ENCODE data around the gene PPARG.

DNA sequence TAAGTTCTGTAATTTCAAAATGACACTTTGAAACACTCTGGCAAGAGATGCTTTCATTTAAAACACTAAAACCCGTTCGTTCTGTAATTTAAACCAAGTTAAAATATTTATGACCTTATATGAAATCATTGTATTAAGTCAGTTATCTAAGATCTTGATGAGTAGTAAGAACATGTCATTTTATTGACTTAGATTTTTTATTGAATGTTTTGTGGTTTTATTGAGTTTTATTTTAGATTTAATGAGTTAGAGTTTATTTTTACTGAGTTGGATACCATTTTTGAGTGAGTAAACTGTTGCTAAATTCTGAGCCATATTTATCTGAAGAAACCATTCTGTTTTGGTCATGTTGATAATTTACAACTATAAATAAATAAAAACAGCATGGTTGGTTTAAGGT lies 94.3 kb downstream of the PPARG start:
- TF ChIP-seq, protein P1, sequence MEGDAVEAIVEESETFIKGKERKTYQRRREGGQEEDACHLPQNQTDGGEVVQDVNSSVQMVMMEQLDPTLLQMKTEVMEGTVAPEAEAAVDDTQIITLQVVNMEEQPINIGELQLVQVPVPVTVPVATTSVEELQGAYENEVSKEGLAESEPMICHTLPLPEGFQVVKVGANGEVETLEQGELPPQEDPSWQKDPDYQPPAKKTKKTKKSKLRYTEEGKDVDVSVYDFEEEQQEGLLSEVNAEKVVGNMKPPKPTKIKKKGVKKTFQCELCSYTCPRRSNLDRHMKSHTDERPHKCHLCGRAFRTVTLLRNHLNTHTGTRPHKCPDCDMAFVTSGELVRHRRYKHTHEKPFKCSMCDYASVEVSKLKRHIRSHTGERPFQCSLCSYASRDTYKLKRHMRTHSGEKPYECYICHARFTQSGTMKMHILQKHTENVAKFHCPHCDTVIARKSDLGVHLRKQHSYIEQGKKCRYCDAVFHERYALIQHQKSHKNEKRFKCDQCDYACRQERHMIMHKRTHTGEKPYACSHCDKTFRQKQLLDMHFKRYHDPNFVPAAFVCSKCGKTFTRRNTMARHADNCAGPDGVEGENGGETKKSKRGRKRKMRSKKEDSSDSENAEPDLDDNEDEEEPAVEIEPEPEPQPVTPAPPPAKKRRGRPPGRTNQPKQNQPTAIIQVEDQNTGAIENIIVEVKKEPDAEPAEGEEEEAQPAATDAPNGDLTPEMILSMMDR (IDR thresholded peaks at IDR 0.05; ENCODE audit: low read length), result no peak
- no peak for TF ChIP-seq EZH2 (IDR thresholded peaks at IDR 0.05; ENCODE audit: borderline replicate concordance, low read length)
